Nephron progenitor cell (in vitro differentiated cells): Measurements from ENCODE around the gene POP5.

Experiments used
- DNase-seq: peaks from one replicate; pipeline ENCODE4 v3.0.0; 2021
- H3K27ac Mint-ChIP-seq: 2 replicates; pipeline ENCODE4 v1.8.0; 2021; ENCODE audit warnings: mild to moderate bottlenecking, moderate library complexity, mixed read lengths
- H3K27me3 Mint-ChIP-seq: 2 replicates; pipeline ENCODE4 v1.8.0; 2021; ENCODE audit warnings: mild to moderate bottlenecking, low read depth, mixed read lengths; ENCODE audit not compliant: poor library complexity
- H3K36me3 Mint-ChIP-seq: 2 replicates; pipeline ENCODE4 v1.8.0; 2021; ENCODE audit warnings: low read depth, mixed read lengths
- H3K4me1 Mint-ChIP-seq: 2 replicates; pipeline ENCODE4 v1.8.0; 2021; ENCODE audit warnings: mixed read lengths
- H3K4me3 Mint-ChIP-seq: 2 replicates; pipeline ENCODE4 v1.8.0; 2021; ENCODE audit warnings: mild to moderate bottlenecking, moderate library complexity, mixed read lengths
- H3K9me3 Mint-ChIP-seq: 2 replicates; pipeline ENCODE4 v1.8.0; 2021; ENCODE audit warnings: mild to moderate bottlenecking, moderate library complexity, mixed read lengths
- TF ChIP-seq, protein P1 (sequence below): fragments of 200-600 bp; sonication (generic); IDR thresholded peaks from 2 replicates; pipeline ENCODE4 v1.5.0; 2021; ENCODE audit warnings: antibody characterized with exemption

The POP5 gene, protein sequence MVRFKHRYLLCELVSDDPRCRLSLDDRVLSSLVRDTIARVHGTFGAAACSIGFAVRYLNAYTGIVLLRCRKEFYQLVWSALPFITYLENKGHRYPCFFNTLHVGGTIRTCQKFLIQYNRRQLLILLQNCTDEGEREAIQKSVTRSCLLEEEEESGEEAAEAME

DNA sequence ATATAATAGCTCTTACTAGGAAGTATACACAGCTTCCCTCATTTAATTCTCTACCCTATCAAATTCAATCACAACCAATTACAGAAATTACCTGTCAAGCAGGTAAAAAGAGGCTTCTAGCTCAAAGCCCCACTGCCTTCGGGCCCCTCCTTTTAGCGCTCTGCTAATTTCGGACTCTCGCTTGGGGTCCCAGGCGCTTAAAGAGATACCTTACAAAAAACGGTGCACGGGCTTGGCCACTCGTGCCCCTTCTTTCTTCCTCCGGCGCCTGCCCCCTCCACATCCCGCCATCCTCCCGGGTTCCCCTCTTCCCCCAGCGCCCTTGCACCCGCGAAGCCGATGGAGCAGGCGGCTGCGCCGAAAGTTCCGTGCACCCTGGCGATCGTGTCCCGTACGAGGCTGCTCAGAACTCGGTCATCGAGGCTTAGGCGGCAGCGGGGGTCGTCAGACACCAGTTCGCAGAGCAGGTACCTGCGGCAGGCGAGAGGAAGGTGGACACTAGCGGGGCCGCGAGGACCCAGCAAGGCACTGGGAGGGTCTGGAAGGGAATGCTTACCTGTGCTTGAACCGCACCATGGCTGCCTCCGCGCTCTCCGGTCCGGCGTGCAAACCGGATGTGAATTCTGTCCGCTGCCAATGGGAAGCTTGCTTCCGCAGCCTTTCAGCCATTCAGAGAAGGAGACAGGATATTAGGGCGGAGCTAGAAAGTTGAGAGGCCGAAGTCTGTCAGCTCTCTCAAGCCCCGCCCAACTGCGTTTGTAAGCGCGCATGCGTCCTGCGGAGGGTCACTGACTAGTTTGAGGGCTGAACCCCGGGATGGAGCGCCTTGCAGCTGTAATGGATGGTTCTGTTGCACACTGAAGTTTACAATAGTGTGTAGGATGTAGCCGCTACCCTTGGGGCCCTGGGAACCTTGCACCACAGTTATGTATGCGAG is at the start of gene POP5:
Gene POP5 (minus strand): TSS at position 616 of the 937 bp plus-strand sequence. CDS start 40 bp downstream, at position 576.
- no peaks in the 10 kb centered on the region for H3K9me3 Mint-ChIP-seq
- peaks cover 27% of the 10 kb centered on the region for H3K4me1 Mint-ChIP-seq
- peak within 1 kb of the TSS; percentile 19 for H3K27ac Mint-ChIP-seq
- H3K27me3 Mint-ChIP-seq, result peaks cover 40% of the 10 kb centered on the region
- peak; percentile 97 for DNase-seq
- H3K36me3 Mint-ChIP-seq, result peaks cover 7% of the 10 kb centered on the region
- peak within 1 kb of the TSS; percentile 99 for H3K4me3 Mint-ChIP-seq
- TF ChIP-seq, protein P1, sequence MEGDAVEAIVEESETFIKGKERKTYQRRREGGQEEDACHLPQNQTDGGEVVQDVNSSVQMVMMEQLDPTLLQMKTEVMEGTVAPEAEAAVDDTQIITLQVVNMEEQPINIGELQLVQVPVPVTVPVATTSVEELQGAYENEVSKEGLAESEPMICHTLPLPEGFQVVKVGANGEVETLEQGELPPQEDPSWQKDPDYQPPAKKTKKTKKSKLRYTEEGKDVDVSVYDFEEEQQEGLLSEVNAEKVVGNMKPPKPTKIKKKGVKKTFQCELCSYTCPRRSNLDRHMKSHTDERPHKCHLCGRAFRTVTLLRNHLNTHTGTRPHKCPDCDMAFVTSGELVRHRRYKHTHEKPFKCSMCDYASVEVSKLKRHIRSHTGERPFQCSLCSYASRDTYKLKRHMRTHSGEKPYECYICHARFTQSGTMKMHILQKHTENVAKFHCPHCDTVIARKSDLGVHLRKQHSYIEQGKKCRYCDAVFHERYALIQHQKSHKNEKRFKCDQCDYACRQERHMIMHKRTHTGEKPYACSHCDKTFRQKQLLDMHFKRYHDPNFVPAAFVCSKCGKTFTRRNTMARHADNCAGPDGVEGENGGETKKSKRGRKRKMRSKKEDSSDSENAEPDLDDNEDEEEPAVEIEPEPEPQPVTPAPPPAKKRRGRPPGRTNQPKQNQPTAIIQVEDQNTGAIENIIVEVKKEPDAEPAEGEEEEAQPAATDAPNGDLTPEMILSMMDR, result no peak

DNA sequence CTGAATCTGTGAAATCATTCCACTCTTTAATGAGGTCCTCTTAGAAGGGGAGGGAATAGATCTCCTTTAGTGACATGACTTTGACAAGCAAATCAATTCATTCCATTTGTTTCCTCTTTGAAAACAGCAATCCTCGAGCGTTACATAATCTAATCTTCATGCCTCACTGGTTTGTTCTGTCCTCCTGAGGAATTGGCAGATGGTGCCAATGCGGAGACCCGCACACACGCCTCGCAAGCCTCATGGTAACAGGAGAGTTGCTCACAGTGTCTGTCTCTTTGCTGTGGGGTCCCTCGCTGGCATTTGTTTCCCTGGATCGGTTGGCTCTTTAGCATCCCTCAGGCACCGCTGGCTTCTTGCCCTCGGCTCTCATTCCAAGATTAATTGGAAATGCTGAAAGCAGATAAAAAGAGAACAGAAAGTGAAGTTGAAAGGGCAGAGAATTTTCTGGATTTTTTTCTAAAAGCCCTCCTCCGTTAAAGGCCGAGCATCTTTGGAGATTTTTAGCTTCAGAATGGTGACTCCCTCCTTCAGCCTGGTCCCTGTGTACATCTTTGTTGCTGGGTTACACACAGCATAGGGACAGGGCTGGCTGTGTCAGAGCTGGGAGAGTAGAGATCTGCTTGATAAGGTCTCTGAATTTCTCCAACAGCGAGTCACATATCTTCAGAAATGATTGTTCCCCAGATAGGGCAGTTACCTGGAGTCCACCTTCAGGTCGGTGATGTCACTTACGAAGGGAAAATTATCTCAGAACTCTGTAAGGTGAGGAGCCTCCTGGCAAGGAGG is 49.1 kb upstream of the POP5 start:
- no peaks in the 10 kb centered on the region for H3K36me3 Mint-ChIP-seq
- H3K9me3 Mint-ChIP-seq, result no peaks in the 10 kb centered on the region
- DNase-seq, result no peak
- TF ChIP-seq, protein P1, result no peak
- peaks cover 32% of the 10 kb centered on the region for H3K27me3 Mint-ChIP-seq
- no peak overlapping the region for H3K27ac Mint-ChIP-seq
- H3K4me1 Mint-ChIP-seq, result peaks cover 12% of the 10 kb centered on the region
- no peak overlapping the region for H3K4me3 Mint-ChIP-seq

DNA sequence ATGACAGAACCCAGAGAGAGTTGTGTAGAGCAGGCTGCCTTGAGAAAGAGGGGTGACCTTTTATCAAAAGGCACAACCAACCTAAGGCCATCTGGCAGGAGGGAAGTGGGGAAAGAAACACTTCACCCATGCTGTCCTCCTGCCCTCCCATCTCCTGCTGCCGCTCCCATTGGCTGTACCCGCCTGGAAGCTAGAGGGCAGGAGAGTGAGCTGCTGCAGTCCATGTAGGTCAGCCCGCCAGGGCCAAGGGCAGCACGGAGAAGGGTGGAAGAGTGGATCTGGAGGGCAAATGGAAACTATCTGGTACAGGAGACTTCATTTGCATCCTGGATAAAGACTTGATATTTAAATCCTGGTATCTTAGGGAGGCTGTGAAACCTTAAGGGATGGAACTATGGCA is 47.7 kb upstream of the POP5 start:
- Mint-ChIP-seq H3K9me3 (no peaks in the 10 kb centered on the region), H3K27ac (no peak overlapping the region), H3K36me3 (no peaks in the 10 kb centered on the region), H3K4me3 (no peak overlapping the region), H3K4me1 (peaks cover 12% of the 10 kb centered on the region), H3K27me3 (peaks cover 25% of the 10 kb centered on the region)
- peak; percentile 33 for DNase-seq
- TF ChIP-seq, protein P1, result no peak

DNA sequence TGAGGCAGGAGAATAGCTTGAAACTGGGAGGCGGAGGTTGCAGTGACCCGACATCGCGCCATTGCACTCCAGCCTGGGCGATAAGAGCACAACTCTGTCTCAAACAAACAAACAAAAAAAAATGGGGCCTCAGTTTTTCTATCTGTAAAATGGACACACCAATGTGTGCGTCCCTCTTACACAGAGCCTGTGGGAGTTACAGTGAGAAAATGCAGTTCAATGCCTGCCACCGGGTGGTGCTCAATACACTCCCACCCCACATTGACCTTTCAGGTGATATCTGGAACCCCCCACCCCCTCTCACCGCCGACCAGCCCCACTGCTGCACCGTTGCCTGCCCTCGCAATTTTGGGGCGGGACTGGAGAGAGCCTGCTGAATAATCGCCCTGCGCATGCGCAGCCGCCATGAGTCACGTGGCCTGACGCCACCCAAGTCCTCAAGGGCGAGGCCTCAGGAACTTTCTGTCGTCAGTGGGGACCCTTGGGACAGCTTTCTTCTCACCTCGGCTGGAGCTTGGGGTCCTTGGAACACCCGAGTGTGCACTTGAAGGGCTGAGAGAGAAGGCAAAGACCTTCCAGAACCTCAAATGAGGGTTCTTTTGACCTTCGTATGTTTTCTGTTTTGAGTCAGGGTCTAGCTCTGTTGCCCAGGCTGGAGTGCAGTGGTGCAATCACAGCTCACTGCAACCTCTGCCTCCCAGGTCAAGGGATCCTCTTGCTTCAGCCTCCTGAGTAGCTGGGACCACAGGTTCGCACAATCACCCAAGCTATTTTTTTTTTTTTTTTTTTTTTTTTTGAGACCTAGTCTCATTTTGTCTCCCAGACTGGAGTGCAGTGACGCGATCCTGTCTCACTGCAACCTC is 44.6 kb upstream of the POP5 start:
- Mint-ChIP-seq H3K4me1 (peaks cover 12% of the 10 kb centered on the region), H3K9me3 (no peaks in the 10 kb centered on the region), H3K36me3 (no peaks in the 10 kb centered on the region), H3K27me3 (peaks cover 12% of the 10 kb centered on the region), H3K27ac (no peak overlapping the region), H3K4me3 (no peak overlapping the region)
- no peak for DNase-seq
- TF ChIP-seq, protein P1, result no peak

DNA sequence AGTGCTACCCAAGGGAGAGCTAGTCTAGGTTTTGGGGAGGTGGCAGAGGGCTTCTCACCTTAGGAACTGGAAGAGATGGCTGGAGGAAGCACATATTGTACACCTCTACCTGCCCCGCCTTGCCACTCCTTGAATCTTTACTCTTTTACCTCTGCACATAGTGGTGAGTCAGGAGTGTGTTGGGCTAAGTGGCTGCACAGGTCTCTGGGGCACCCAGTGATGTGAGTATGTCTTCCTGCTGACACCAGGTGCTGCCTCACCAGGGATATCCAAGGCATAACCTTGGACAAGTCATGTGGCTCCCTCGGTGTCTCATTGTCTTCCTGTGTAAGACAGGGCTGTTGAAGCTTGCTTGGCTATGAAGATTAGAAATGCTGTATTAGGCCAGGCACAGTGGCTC is 39.4 kb upstream of the POP5 start:
- TF ChIP-seq, protein P1, result no peak
- Mint-ChIP-seq H3K27ac (no peak overlapping the region), H3K27me3 (peaks cover 35% of the 10 kb centered on the region), H3K9me3 (peaks cover 9% of the 10 kb centered on the region), H3K36me3 (no peaks in the 10 kb centered on the region), H3K4me1 (peaks cover 13% of the 10 kb centered on the region), H3K4me3 (no peak overlapping the region)
- DNase-seq, result no peak
